K562 (cell line): ENCODE results near the gene NR6A1. TPM values are rescaled to one million over a fixed set of nuclear protein-coding genes. Genes with fewer than 3 reads are reported as not detected.

ENCODE experiments used
- ATF2 ChIP-seq: sonication (generic); formaldehyde crosslinking; IDR thresholded peaks from 2 replicates; pipeline ENCODE4 v1.8.1; 2022; ENCODE audit warnings: missing genetic modification reagents
- BACH1 ChIP-seq: fragments of 200-800 bp; sonication (Bioruptor generic); IDR thresholded peaks from 2 replicates; pipeline ENCODE4 v1.6.1; 2016; ENCODE audit warnings: missing genetic modification characterization, missing compliant biosample characterization
- BCLAF1 ChIP-seq, 2 experiments: fragments of 450-650 bp in 1 of 2; IDR thresholded peaks; 2 replicates each; pipeline ENCODE4 v1.6.1; 2011 to 2017; ENCODE audit warnings: low read depth in 2 of 2, antibody characterized with exemption in 1 of 2, borderline replicate concordance in 1 of 2, low read length in 1 of 2, mild to moderate bottlenecking in 1 of 2, mixed read lengths in 1 of 2; ENCODE audit not compliant: control insufficient read depth in 1 of 2
- BHLHE40 ChIP-seq: IDR thresholded peaks from 2 replicates; pipeline ENCODE4 v1.6.1; 2011; ENCODE audit warnings: low read length, improper control_type of control experiment
- EGR1 ChIP-seq: fragments of 450-650 bp; conservative IDR thresholded peaks from 2 replicates; pipeline ENCODE4 v1.6.1; 2017; ENCODE audit warnings: mild to moderate bottlenecking
- ELF2 ChIP-seq: fragments of 250-450 bp; sonication (Bioruptor Pico); IDR thresholded peaks from 2 replicates; pipeline ENCODE4 v1.5.0; 2021; ENCODE audit warnings: mild to moderate bottlenecking
- KDM1A ChIP-seq, 2 experiments: fragments of 450-650 bp; IDR thresholded peaks; 2 replicates each; pipeline ENCODE4 v1.6.1; 2016; ENCODE audit warnings: mild to moderate bottlenecking in 2 of 2
- NR2C2 ChIP-seq, 2 experiments: fragments of 200-800 bp in 1 of 2; sonication (Bioruptor generic) in 1 of 2; sonication (generic) in 1 of 2; formaldehyde crosslinking in 1 of 2; IDR thresholded peaks; 2 replicates each; pipeline versions ENCODE4 v1.6.1 to v1.8.0; 2016 to 2022; ENCODE audit warnings: mild to moderate bottlenecking in 1 of 2, missing compliant biosample characterization in 1 of 2, missing genetic modification characterization in 1 of 2, missing genetic modification reagents in 1 of 2
- PHB2 ChIP-seq: fragments of 450-650 bp; IDR thresholded peaks from 2 replicates; pipeline ENCODE4 v1.6.1; 2017; ENCODE audit warnings: low read depth
- PTTG1 ChIP-seq: fragments of 450-650 bp; IDR thresholded peaks from 2 replicates; pipeline ENCODE4 v1.6.1; 2016; ENCODE audit warnings: low read depth, mild to moderate bottlenecking, missing genetic modification characterization, missing compliant biosample characterization
- SMARCA5 ChIP-seq: fragments of 450-650 bp; IDR thresholded peaks from 2 replicates; pipeline ENCODE4 v1.6.1; 2016
- ZNF175 ChIP-seq: fragments of 200-800 bp; sonication (Bioruptor generic); IDR thresholded peaks from 2 replicates; pipeline ENCODE4 v1.6.1; 2016; ENCODE audit warnings: low read depth, mild to moderate bottlenecking, missing genetic modification characterization, missing compliant biosample characterization
- ZNF318 ChIP-seq, 2 experiments: fragments of 450-650 bp; IDR thresholded peaks; 2 replicates each; pipeline ENCODE4 v1.6.1; 2016; ENCODE audit warnings: mild to moderate bottlenecking in 2 of 2, borderline replicate concordance in 1 of 2, low read depth in 1 of 2, moderate library complexity in 1 of 2
- ZZZ3 ChIP-seq: fragments of 450-650 bp; IDR thresholded peaks from 2 replicates; pipeline ENCODE4 v1.6.1; 2016; ENCODE audit warnings: antibody characterized with exemption, mild to moderate bottlenecking, moderate library complexity
- polyA plus RNA-seq, 8 experiments: library from polyadenylated mRNA; depleted of rRNA in 4 of 8; stranded (reverse) in 5 of 8; unstranded in 3 of 8; fragments of >200 nt; fragmentation: Nextera tagmentation in 2 of 8; fragmentation: Illumina TruSeq in 1 of 8; extraction: Ambion mirVana in 2 of 8; extraction: Trizol in 1 of 8; gene quantifications; 2 replicates each; pipeline versions ENCODE4 v1.2.1 to v1.2.3, GENCODE V29; 2011 to 2014; ENCODE audit warnings: inconsistent platforms in 1 of 8, missing spikeins in 1 of 8
- total RNA-seq, 7 experiments: library from RNA; depleted of rRNA in 6 of 7; stranded (reverse); fragments of >200 nt in 6 of 7; fragmentation: Illumina TruSeq in 2 of 7; extraction: Trizol in 2 of 7; gene quantifications; 2 replicates each; pipeline versions ENCODE4 v1.2.1 to v1.2.3, GENCODE V29; 2011 to 2021; ENCODE audit warnings: low replicate concordance in 1 of 7

NR6A1 gene
- total and polyA plus RNA-seq, 9 of the 15 experiments (the other 6 are each of a cell fraction or from before 2014, with no cell fraction given): 9.7 to 55.4 (median 28.3) TPM

GRCh38 chr9:124818431-124819281 is 47.5 kb upstream of the NR6A1 start (continued):
- no peak for TF ChIP-seq ZNF318 (IDR thresholded peaks at IDR 0.05; ENCODE audit: borderline replicate concordance in 1 of 2, low read depth in 1 of 2)
- no peak for TF ChIP-seq NR2C2 (CRISPR knock-in tag; IDR thresholded peaks at IDR 0.05)
- TF ChIP-seq NR2C2 (tag; IDR thresholded peaks at IDR 0.05): peak; percentile 67
- no peak for TF ChIP-seq PTTG1
- TF ChIP-seq BACH1 (tag): 0 out of 2 replicates have a peak, but pooled peaks have one; percentile 46
- TF ChIP-seq ELF2 (CRISPR knock-in tag): no peak
- TF ChIP-seq ZZZ3: no peak
- TF ChIP-seq SMARCA5: no peak
- TF ChIP-seq ZNF175: no peak
- no peak for TF ChIP-seq EGR1
- TF ChIP-seq BCLAF1 (IDR thresholded peaks at IDR 0.05; ENCODE audit: borderline replicate concordance in 1 of 2, control insufficient read depth in 1 of 2, low read depth in 2 of 2, low read length in 1 of 2): no peak
- TF ChIP-seq BHLHE40: peak; percentile 77
- no peak for TF ChIP-seq PHB2
- TF ChIP-seq ATF2 (CRISPR knock-in tag): no peak
- TF ChIP-seq KDM1A (IDR thresholded peaks at IDR 0.05): no peak
